GM12864 (cell line): ENCODE data around the gene AP1G1.

ENCODE experiments used
- DNase-seq: peaks from one replicate; pipeline ENCODE4 v3.0.0-alpha.2; 2011; ENCODE audit warnings: low read depth
- H3K4me3 ChIP-seq: 2 replicates; pipeline ENCODE4 v1.5.1; 2011; ENCODE audit warnings: mild to moderate bottlenecking, low read depth, low read length, control low read depth
- TF ChIP-seq, protein P1 (sequence below): IDR thresholded peaks from 2 replicates; pipeline ENCODE4 v1.5.1; 2011; ENCODE audit warnings: low read depth, mild to moderate bottlenecking, moderate library complexity, low read length, control low read depth, inconsistent platforms; ENCODE audit errors: missing control alignments

Gene AP1G1

DNA sequence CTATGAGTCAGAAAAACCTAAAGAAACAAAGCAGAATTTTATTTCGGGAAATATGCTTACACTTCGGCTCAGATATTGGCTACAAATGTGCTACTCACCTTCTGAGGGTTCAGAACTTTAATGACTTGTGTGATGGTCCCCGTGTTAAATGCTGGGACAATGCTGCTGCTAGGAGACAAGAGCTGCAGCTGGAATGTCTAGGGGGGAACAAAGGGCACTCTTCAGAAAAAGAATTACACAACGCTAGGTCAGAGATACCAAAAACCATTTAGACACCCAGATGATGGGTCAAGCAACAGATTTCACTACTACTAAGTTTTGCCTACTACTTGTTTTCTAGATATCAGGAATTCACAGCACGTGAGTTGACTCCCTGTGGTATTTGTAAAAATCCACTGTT lies 74.1 kb downstream of the AP1G1 start:
- H3K4me3 ChIP-seq, result no peak overlapping the region
- TF ChIP-seq, protein P1, sequence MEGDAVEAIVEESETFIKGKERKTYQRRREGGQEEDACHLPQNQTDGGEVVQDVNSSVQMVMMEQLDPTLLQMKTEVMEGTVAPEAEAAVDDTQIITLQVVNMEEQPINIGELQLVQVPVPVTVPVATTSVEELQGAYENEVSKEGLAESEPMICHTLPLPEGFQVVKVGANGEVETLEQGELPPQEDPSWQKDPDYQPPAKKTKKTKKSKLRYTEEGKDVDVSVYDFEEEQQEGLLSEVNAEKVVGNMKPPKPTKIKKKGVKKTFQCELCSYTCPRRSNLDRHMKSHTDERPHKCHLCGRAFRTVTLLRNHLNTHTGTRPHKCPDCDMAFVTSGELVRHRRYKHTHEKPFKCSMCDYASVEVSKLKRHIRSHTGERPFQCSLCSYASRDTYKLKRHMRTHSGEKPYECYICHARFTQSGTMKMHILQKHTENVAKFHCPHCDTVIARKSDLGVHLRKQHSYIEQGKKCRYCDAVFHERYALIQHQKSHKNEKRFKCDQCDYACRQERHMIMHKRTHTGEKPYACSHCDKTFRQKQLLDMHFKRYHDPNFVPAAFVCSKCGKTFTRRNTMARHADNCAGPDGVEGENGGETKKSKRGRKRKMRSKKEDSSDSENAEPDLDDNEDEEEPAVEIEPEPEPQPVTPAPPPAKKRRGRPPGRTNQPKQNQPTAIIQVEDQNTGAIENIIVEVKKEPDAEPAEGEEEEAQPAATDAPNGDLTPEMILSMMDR, result no peak
- DNase-seq, result no peak

- TF ChIP-seq, protein P1, result no peak
- DNase-seq, result no peak
- no peak overlapping the region for H3K4me3 ChIP-seq
Observed at GRCh38 chr16:71732587-71732986, 76.0 kb downstream of the AP1G1 start.

- DNase-seq, result peak; percentile 8
- TF ChIP-seq, protein P1, result no peak
- no peak overlapping the region for H3K4me3 ChIP-seq
Observed at GRCh38 chr16:71727551-71728324, 80.9 kb downstream of the AP1G1 start.

DNA sequence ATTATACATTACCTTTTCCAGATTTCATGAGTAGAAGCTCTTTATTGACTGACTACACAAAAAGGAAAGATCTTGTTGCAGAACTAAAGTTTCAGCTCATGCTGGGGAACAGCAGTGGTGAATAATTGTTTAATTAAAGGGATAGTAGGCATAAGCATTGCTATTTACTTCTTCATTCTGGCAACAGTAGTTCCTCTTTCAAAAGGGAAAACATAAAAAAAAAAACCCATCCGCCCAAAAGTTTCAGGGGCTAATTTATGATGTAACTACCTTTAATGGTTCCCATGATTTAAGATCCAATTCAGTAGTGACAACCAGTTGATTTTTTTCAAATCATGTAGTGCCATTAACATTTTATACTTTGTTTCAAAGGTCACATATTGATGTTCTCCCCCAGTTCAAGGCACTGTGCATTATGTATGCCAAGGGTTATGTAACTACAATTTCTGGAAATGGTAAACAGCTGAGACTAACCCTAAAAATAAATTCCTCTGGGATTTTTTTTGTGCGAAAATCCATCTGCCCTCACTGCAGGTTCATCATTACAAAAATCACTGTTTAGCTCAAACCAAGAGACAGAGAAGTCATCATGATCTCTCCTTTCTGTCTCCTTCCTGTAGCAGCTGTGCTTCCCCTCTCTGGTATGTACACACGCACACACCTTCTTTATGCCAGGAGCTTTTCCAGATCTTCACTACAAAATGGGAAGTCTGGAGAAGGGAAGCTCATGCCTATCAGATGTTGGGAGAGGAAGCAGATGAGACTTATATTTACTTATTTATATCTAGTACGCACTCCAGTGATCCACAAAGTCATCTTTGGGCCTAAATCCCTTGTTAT lies 81.9 kb downstream of the AP1G1 start:
- no peak overlapping the region for H3K4me3 ChIP-seq
- DNase-seq, result peak; percentile 5
- TF ChIP-seq, protein P1, result no peak

GRCh38 chr16:71724320-71724751 lies 84.3 kb downstream of the AP1G1 start, which contains the start of gene PHLPP2:
Gene PHLPP2 (minus strand): TSS chr16:71724701. CDS start chr16:71714795, 9,906 bp downstream.
- TF ChIP-seq, protein P1, result no peak
- H3K4me3 ChIP-seq, result peak within 1 kb of the TSS; percentile 93
- DNase-seq, result no peak

GRCh38 chr16:71723537-71724319 lies 84.9 kb downstream of the AP1G1 start:
- TF ChIP-seq, protein P1, result no peak
- H3K4me3 ChIP-seq, result peak overlapping the region; percentile 93
- DNase-seq, result peak; percentile 40
